ENCODE results near the gene SLC12A2.

Gene SLC12A2

DNA sequence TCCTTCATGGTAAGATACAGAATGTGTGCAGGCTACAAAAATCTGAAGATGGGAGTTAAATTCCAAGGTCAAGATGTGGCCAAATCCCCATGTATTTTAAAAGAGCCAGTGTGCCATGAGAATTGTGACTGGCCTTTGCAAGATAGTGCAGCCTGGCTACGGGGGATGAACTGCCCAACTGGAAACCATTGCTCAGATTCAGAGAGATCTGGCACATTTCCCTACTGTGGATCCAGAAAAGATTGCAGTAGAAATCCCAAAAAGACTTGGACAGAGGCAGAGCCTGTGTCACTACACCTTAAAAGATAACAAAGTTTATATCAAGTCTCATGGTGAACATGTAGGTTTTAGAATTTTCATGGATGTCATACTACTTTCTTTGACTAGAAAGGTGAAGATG lies 26.2 kb downstream of the SLC12A2 start:
- no peak overlapping the region for H2AFZ ChIP-seq (ENCODE audit: low read depth, low read length)
- H3K79me2 ChIP-seq (ENCODE audit: low read length) = peaks cover 20% of the 10 kb centered on the region
- H3K9ac ChIP-seq (ENCODE audit: low read length) = no peak overlapping the region
- H3K4me3 ChIP-seq (ENCODE audit: low read length) = no peak overlapping the region
- H3K4me2 ChIP-seq (ENCODE audit: low read length) = no peak overlapping the region
- no peaks in the 10 kb centered on the region for H3K27me3 ChIP-seq (ENCODE audit: low read depth, low read length)
- no peaks in the 10 kb centered on the region for H3K9me3 ChIP-seq (ENCODE audit: insufficient read depth, low read length)
- no peaks in the 10 kb centered on the region for H4K20me1 ChIP-seq (ENCODE audit: insufficient read depth, low read length)
- peaks cover 11% of the 10 kb centered on the region for H3K4me1 ChIP-seq (ENCODE audit: low read length)
- H3K36me3 ChIP-seq (replicated peaks; ENCODE audit: low read depth, low read length) = peaks cover 3% of the 10 kb centered on the region
- H3K27ac ChIP-seq (ENCODE audit: low read length) = no peak overlapping the region
- no peak for TF ChIP-seq CTCF (IDR thresholded peaks at IDR 0.05; ENCODE audit: low read depth, low read length)
- TF ChIP-seq EZH2phosphoT487 (IDR thresholded peaks at IDR 0.05; ENCODE audit: low read depth) = no peak

- TF ChIP-seq EZH2phosphoT487 (IDR thresholded peaks at IDR 0.05; ENCODE audit: low read depth) = no peak
- TF ChIP-seq CTCF (IDR thresholded peaks at IDR 0.05; ENCODE audit: low read depth, low read length) = no peak
- H3K4me1 ChIP-seq (ENCODE audit: low read length) = no peaks in the 10 kb centered on the region
Measured at GRCh38 chr5:128111818-128112448, 28.4 kb downstream of the SLC12A2 start.

GRCh38 chr5:128116445-128116844 lies 32.9 kb downstream of the SLC12A2 start:
- no peaks in the 10 kb centered on the region for H3K79me2 ChIP-seq (ENCODE audit: low read length)
- H3K4me3 ChIP-seq (ENCODE audit: low read length) = no peak overlapping the region
- TF ChIP-seq EZH2phosphoT487 (IDR thresholded peaks at IDR 0.05; ENCODE audit: low read depth) = no peak
- no peak for TF ChIP-seq CTCF (IDR thresholded peaks at IDR 0.05; ENCODE audit: low read depth, low read length)
- H2AFZ ChIP-seq (ENCODE audit: low read depth, low read length) = no peak overlapping the region
- H3K4me1 ChIP-seq (ENCODE audit: low read length) = no peaks in the 10 kb centered on the region
- H3K4me2 ChIP-seq (ENCODE audit: low read length) = no peak overlapping the region
- H3K9me3 ChIP-seq (ENCODE audit: insufficient read depth, low read length) = no peaks in the 10 kb centered on the region
- H3K36me3 ChIP-seq (replicated peaks; ENCODE audit: low read depth, low read length) = peaks cover 27% of the 10 kb centered on the region
- H3K27ac ChIP-seq (ENCODE audit: low read length) = no peak overlapping the region
- no peak overlapping the region for H3K9ac ChIP-seq (ENCODE audit: low read length)
- no peaks in the 10 kb centered on the region for H4K20me1 ChIP-seq (ENCODE audit: insufficient read depth, low read length)
- H3K27me3 ChIP-seq (ENCODE audit: low read depth, low read length) = no peaks in the 10 kb centered on the region

More at GRCh38 chr5:128111818-128112448, 28.4 kb downstream of the SLC12A2 start:
- H3K9me3 ChIP-seq (ENCODE audit: insufficient read depth, low read length) = no peaks in the 10 kb centered on the region
- no peak overlapping the region for H3K4me3 ChIP-seq (ENCODE audit: low read length)
- H3K4me2 ChIP-seq (ENCODE audit: low read length) = no peak overlapping the region
- peaks cover 11% of the 10 kb centered on the region for H3K79me2 ChIP-seq (ENCODE audit: low read length)
- no peak overlapping the region for H3K27ac ChIP-seq (ENCODE audit: low read length)
- no peak overlapping the region for H2AFZ ChIP-seq (ENCODE audit: low read depth, low read length)
- peaks cover 15% of the 10 kb centered on the region for H3K36me3 ChIP-seq (replicated peaks; ENCODE audit: low read depth, low read length)
- no peak overlapping the region for H3K9ac ChIP-seq (ENCODE audit: low read length)
- H3K27me3 ChIP-seq (ENCODE audit: low read depth, low read length) = no peaks in the 10 kb centered on the region
- H4K20me1 ChIP-seq (ENCODE audit: insufficient read depth, low read length) = no peaks in the 10 kb centered on the region

DNA sequence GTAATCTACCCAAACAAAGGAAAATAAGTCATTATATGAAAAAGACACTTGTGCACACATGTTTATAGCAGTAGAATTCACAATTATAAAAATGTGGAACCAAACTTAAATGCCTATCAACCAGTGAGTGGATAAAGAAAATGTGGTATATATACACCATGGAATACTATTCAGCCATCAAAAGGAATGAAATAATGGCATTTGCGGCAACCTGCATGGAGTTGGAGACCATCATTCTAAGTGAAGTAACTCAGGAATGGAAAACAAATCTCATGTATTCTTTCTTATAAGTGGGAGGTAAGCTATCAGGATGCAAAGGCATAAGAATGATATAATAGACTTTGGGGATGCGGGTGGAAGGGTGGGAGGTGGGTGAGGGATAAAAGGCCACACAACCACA lies 34.6 kb downstream of the SLC12A2 start:
- H3K4me3 ChIP-seq (ENCODE audit: low read length) = no peak overlapping the region
- no peaks in the 10 kb centered on the region for H3K9me3 ChIP-seq (ENCODE audit: insufficient read depth, low read length)
- H3K79me2 ChIP-seq (ENCODE audit: low read length) = no peaks in the 10 kb centered on the region

More for the DNA sequence above, 34.6 kb downstream of the SLC12A2 start:
- H3K27ac ChIP-seq (ENCODE audit: low read length) = no peak overlapping the region
- TF ChIP-seq EZH2phosphoT487 (IDR thresholded peaks at IDR 0.05; ENCODE audit: low read depth) (no peak), CTCF (IDR thresholded peaks at IDR 0.05; ENCODE audit: low read depth, low read length) (no peak)
- no peaks in the 10 kb centered on the region for H3K4me1 ChIP-seq (ENCODE audit: low read length)
- H3K36me3 ChIP-seq (replicated peaks; ENCODE audit: low read depth, low read length) = peaks cover 23% of the 10 kb centered on the region
- no peaks in the 10 kb centered on the region for H3K27me3 ChIP-seq (ENCODE audit: low read depth, low read length)
- no peaks in the 10 kb centered on the region for H4K20me1 ChIP-seq (ENCODE audit: insufficient read depth, low read length)
- H3K9ac ChIP-seq (ENCODE audit: low read length) = no peak overlapping the region
- no peak overlapping the region for H3K4me2 ChIP-seq (ENCODE audit: low read length)
- no peak overlapping the region for H2AFZ ChIP-seq (ENCODE audit: low read depth, low read length)
